Measurements from ENCODE around the gene ATF7IP. TPM values are rescaled to one million over a fixed set of nuclear protein-coding genes. Genes with fewer than 3 reads are reported as not detected.

Gene ATF7IP
- total RNA-seq, 2 experiments from 2014 or later = 55.6 to 66.0 TPM

GRCh38 chr12:14481201-14481600, 115.7 kb downstream of the ATF7IP start:
- DNase-seq (ENCODE audit: low spot score) = no peak
- Histone ChIP-seq H3K4me1 (ENCODE audit: insufficient read depth, low read length, poor library complexity, severe bottlenecking) (no peaks in the 10 kb centered on the region), H2AFZ (ENCODE audit: low read length) (no peak overlapping the region), H3K36me3 (ENCODE audit: insufficient read depth, low read length) (peaks cover 98% of the 10 kb centered on the region), H3K4me2 (ENCODE audit: low read length) (no peak overlapping the region), H3K9me3 (ENCODE audit: low read length) (no peaks in the 10 kb centered on the region), H3K9me2 (ENCODE audit: insufficient read depth, low read length) (no peaks in the 10 kb centered on the region), H3K4me3 (ENCODE audit: low read depth, low read length, poor library complexity, severe bottlenecking) (no peak overlapping the region), H4K20me1 (ENCODE audit: insufficient read depth, low read length) (no peaks in the 10 kb centered on the region), H3K27ac (ENCODE audit: low read depth, low read length, poor library complexity, severe bottlenecking) (no peak overlapping the region), H3K79me2 (ENCODE audit: insufficient read depth, low read depth, low read length) (no peaks in the 10 kb centered on the region)
- no TSS peak for BruUV-seq (replicated peaks)
- ChIA-PET CTCF (ENCODE audit: unreplicated experiment) (no interaction called here), POLR2A (interaction anchor here (0.7 to 1.2 kb wide), 3 partner anchors 11 to 29 kb away, joined by 3 to 6 read pairs (median 3); no protein-coding TSS in a partner anchor)
- TF ChIP-seq CTCF (conservative IDR thresholded peaks at IDR 0.05; ENCODE audit: low read length) (no peak), EZH2phosphoT487 (IDR thresholded peaks at IDR 0.05; ENCODE audit: borderline replicate concordance, low read depth, low read length) (no peak)
- intact Hi-C loops (cut with micrococcal nuclease; ENCODE audit: unreplicated experiment) = no loop called here

GRCh38 chr12:14482361-14482760, 116.9 kb downstream of the ATF7IP start:
- H3K9me2 ChIP-seq (ENCODE audit: insufficient read depth, low read length) = no peaks in the 10 kb centered on the region
- intact Hi-C loops (cut with micrococcal nuclease; ENCODE audit: unreplicated experiment) = no loop called here
- TF ChIP-seq EZH2phosphoT487 (IDR thresholded peaks at IDR 0.05; ENCODE audit: borderline replicate concordance, low read depth, low read length) (no peak), CTCF (conservative IDR thresholded peaks at IDR 0.05; ENCODE audit: low read length) (no peak)
- CTCF ChIA-PET (ENCODE audit: unreplicated experiment) = no interaction called here
- POLR2A ChIA-PET = interaction anchor here (0.6 to 1.2 kb wide), 4 partner anchors 11 to 260 kb away, joined by 3 read pairs; no protein-coding TSS in a partner anchor
- no TSS peak for BruUV-seq (replicated peaks)
- H3K4me3 ChIP-seq (ENCODE audit: low read depth, low read length, poor library complexity, severe bottlenecking) = no peak overlapping the region
- H3K27ac ChIP-seq (ENCODE audit: low read depth, low read length, poor library complexity, severe bottlenecking) = no peak overlapping the region
- H3K36me3 ChIP-seq (ENCODE audit: insufficient read depth, low read length) = peaks cover 97% of the 10 kb centered on the region
- no peak overlapping the region for H2AFZ ChIP-seq (ENCODE audit: low read length)
- DNase-seq (ENCODE audit: low spot score) = no peak
- no peak overlapping the region for H3K4me2 ChIP-seq (ENCODE audit: low read length)
- no peaks in the 10 kb centered on the region for H3K4me1 ChIP-seq (ENCODE audit: insufficient read depth, low read length, poor library complexity, severe bottlenecking)
- no peaks in the 10 kb centered on the region for H3K79me2 ChIP-seq (ENCODE audit: insufficient read depth, low read depth, low read length)
- H3K9me3 ChIP-seq (ENCODE audit: low read length) = no peaks in the 10 kb centered on the region
- no peaks in the 10 kb centered on the region for H4K20me1 ChIP-seq (ENCODE audit: insufficient read depth, low read length)

GRCh38 chr12:14482886-14483285, 117.4 kb downstream of the ATF7IP start:
- H3K4me3 ChIP-seq (ENCODE audit: low read depth, low read length, poor library complexity, severe bottlenecking) = no peak overlapping the region
- intact Hi-C loops (cut with micrococcal nuclease; ENCODE audit: unreplicated experiment) = no loop called here
- H3K9me2 ChIP-seq (ENCODE audit: insufficient read depth, low read length) = no peaks in the 10 kb centered on the region
- no peak for DNase-seq (ENCODE audit: low spot score)
- no TSS peak for BruUV-seq (replicated peaks)
- H3K36me3 ChIP-seq (ENCODE audit: insufficient read depth, low read length) = peaks cover 97% of the 10 kb centered on the region
- H4K20me1 ChIP-seq (ENCODE audit: insufficient read depth, low read length) = no peaks in the 10 kb centered on the region
- H3K79me2 ChIP-seq (ENCODE audit: insufficient read depth, low read depth, low read length) = no peaks in the 10 kb centered on the region
- no peaks in the 10 kb centered on the region for H3K9me3 ChIP-seq (ENCODE audit: low read length)
- H2AFZ ChIP-seq (ENCODE audit: low read length) = no peak overlapping the region
- ChIA-PET POLR2A (interaction anchor here (0.8 to 1.2 kb wide), 2 partner anchors 11 to 198 kb away, joined by 3 read pairs; no protein-coding TSS in a partner anchor), CTCF (ENCODE audit: unreplicated experiment) (no interaction called here)
- H3K4me1 ChIP-seq (ENCODE audit: insufficient read depth, low read length, poor library complexity, severe bottlenecking) = no peaks in the 10 kb centered on the region
- TF ChIP-seq CTCF (conservative IDR thresholded peaks at IDR 0.05; ENCODE audit: low read length) (no peak), EZH2phosphoT487 (IDR thresholded peaks at IDR 0.05; ENCODE audit: borderline replicate concordance, low read depth, low read length) (no peak)
- H3K27ac ChIP-seq (ENCODE audit: low read depth, low read length, poor library complexity, severe bottlenecking) = no peak overlapping the region
- H3K4me2 ChIP-seq (ENCODE audit: low read length) = no peak overlapping the region
